Measurements from ENCODE around the gene CACNA1D.
A peak's percentile ranks its signal among the peaks of the same experiment; 100 is the strongest.

Gene CACNA1D

GRCh38 chr3:53790470-53790869, 296.1 kb downstream of the CACNA1D start:
- DNase-seq (ENCODE audit: low read depth) = no peak

- DNase-seq (ENCODE audit: low read depth) = no peak
These were observed 296.9 kb downstream of the CACNA1D start for GRCh38 chr3:53791317-53791716.

GRCh38 chr3:53792866-53793265, 298.5 kb downstream of the CACNA1D start:
- no peak for DNase-seq (ENCODE audit: low read depth)

- no peak for DNase-seq (ENCODE audit: low read depth)
These were observed 300.2 kb downstream of the CACNA1D start for GRCh38 chr3:53794597-53794996.

- no peak for DNase-seq (ENCODE audit: low read depth)
These were observed 300.8 kb downstream of the CACNA1D start for GRCh38 chr3:53795176-53795575.

- DNase-seq (ENCODE audit: low read depth) = no peak
These were observed 301.6 kb downstream of the CACNA1D start for GRCh38 chr3:53795789-53796560.

GRCh38 chr3:53798144-53798543, 303.7 kb downstream of the CACNA1D start:
- DNase-seq (ENCODE audit: low read depth) = no peak

GRCh38 chr3:53799338-53799865, 305.0 kb downstream of the CACNA1D start:
- DNase-seq (ENCODE audit: low read depth) = no peak

GRCh38 chr3:53800041-53800906, 305.9 kb downstream of the CACNA1D start:
- no peak for DNase-seq (ENCODE audit: low read depth)

- no peak for DNase-seq (ENCODE audit: low read depth)
These were observed 306.9 kb downstream of the CACNA1D start for GRCh38 chr3:53801319-53801718.

- DNase-seq (ENCODE audit: low read depth) = no peak
These were observed 308.0 kb downstream of the CACNA1D start for GRCh38 chr3:53802256-53802880.

- DNase-seq (ENCODE audit: low read depth) = no peak
These were observed 308.9 kb downstream of the CACNA1D start for GRCh38 chr3:53803124-53803815.

GRCh38 chr3:53803816-53804695, 309.6 kb downstream of the CACNA1D start:
- DNase-seq (ENCODE audit: low read depth) = no peak

GRCh38 chr3:53804697-53805462, 310.5 kb downstream of the CACNA1D start:
- DNase-seq (ENCODE audit: low read depth) = peak; percentile 61

GRCh38 chr3:53805463-53806159, 311.2 kb downstream of the CACNA1D start:
- no peak for DNase-seq (ENCODE audit: low read depth)

- DNase-seq (ENCODE audit: low read depth) = peak; percentile 64
These were observed 312.0 kb downstream of the CACNA1D start for GRCh38 chr3:53806182-53807116.

GRCh38 chr3:53807117-53807810, 312.9 kb downstream of the CACNA1D start:
- no peak for DNase-seq (ENCODE audit: low read depth)

- DNase-seq (ENCODE audit: low read depth) = no peak
These were observed 314.1 kb downstream of the CACNA1D start for GRCh38 chr3:53808496-53808895.

All from HS-27A (cell line).